ENCODE data around the gene RNFT2. TPM values are rescaled to one million over a fixed set of nuclear protein-coding genes. Genes with fewer than 3 reads are reported as not detected.

The RNFT2 gene
- total and polyA plus RNA-seq, 4 donors: 15.3 to 47.2 (median 37.7) TPM

DNA sequence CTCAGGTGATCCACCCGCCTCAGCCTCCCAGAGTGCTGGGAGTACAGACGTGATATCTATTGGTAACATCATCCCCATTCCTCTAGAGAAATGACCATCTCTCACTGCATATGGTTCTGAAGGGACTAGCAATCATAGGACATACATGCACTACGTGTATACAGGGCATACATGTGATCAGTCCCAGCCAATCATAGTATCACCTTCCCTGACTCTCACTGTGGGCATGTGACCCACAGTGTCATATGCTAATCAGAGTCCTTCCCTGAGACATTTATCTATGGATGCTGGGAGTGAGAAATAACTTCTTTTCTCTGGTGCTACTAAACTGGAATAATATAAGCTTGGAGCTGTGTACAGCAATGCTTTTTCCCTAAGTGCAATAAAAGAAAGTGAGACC is 160.6 kb downstream of the RNFT2 start:
- 33% methylated on average over 1 of the region's 3 CpGs for WGBS (ENCODE audit: insufficient coverage)
- DNase-seq (ENCODE audit: low read depth in 4 of 6, low spot score in 6 of 6): no peak
- H3K36me3 ChIP-seq (ENCODE audit: control insufficient read depth, insufficient read depth, low read length): no peaks in the 10 kb centered on the region
- H3K9me3 ChIP-seq (ENCODE audit: control insufficient read depth, insufficient read depth, low read length): no peaks in the 10 kb centered on the region
- no peaks in the 10 kb centered on the region for H3K4me1 ChIP-seq (ENCODE audit: control insufficient read depth, insufficient read depth, low read length)
- H3K4me3 ChIP-seq (ENCODE audit: low read depth, low read length): no peak overlapping the region
- no peak overlapping the region for H3K27ac ChIP-seq (ENCODE audit: low read depth, low read length)
- no peaks in the 10 kb centered on the region for H3K27me3 ChIP-seq (ENCODE audit: control insufficient read depth, insufficient read depth, low read length)

DNA sequence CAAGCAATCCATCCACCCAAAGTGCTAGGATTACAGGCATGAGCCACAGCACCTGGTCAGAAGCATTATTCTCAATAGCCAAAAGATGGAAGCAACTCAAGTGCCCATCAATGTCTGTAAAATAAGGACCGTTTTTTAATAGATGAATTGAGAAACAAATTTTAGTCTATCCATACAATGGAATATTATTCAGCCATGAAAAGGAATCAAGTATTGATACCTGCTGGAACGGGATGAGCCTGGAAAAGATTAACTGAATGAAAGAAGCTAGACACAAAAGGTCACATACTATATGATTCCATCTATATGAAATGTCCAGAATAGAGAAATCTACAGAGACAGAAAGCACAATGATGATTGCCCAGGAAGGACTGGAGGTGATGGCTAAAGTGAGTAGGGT is 163.5 kb downstream of the RNFT2 start:
- Histone ChIP-seq H3K27ac (ENCODE audit: low read depth, low read length) (no peak overlapping the region), H3K27me3 (ENCODE audit: control insufficient read depth, insufficient read depth, low read length) (no peaks in the 10 kb centered on the region)
- WGBS (ENCODE audit: insufficient coverage): no CpG with 5 or more reads among the region's 2 CpGs

More for the DNA sequence above, 163.5 kb downstream of the RNFT2 start:
- H3K4me1 ChIP-seq (ENCODE audit: control insufficient read depth, insufficient read depth, low read length): no peaks in the 10 kb centered on the region
- DNase-seq (ENCODE audit: low read depth in 4 of 6, low spot score in 6 of 6): no peak
- no peaks in the 10 kb centered on the region for H3K36me3 ChIP-seq (ENCODE audit: control insufficient read depth, insufficient read depth, low read length)
- H3K9me3 ChIP-seq (ENCODE audit: control insufficient read depth, insufficient read depth, low read length): no peaks in the 10 kb centered on the region
- H3K4me3 ChIP-seq (ENCODE audit: low read depth, low read length): no peak overlapping the region

Small RNA genes lying within 50 kb of the gene (small RNA-seq; reads per million reads assigned to genes)
- gene RNU6-558P (ENCODE audit: low replicate concordance): not detected

Other genes starting within 250 kb of the RNFT2 start
- gene MAP1LC3B2, start 178.9 kb upstream of the RNFT2 start, total RNA-seq: 1 to 10 TPM; 1.8 to 3.8 TPM
- 10 to 100 TPM; 18.2 to 18.5 TPM for gene MAP1LC3B2, start 178.9 kb upstream of the RNFT2 start, polyA plus RNA-seq (ENCODE audit: insufficient read length in 2 of 2)
- gene SPRING1, start 246 bp upstream of the RNFT2 start, total RNA-seq: 10 to 100 TPM; 24.5 to 37.6 TPM
- 10 to 100 TPM; 47.3 to 54.7 TPM for gene SPRING1, start 246 bp upstream of the RNFT2 start, polyA plus RNA-seq (ENCODE audit: insufficient read length in 2 of 2)
- 1 to 10 TPM; 2.5 to 2.8 TPM for gene HRK, start 143.1 kb downstream of the RNFT2 start, total RNA-seq
- 1 to 10 TPM; 3.0 to 4.2 TPM for gene HRK, start 143.1 kb downstream of the RNFT2 start, polyA plus RNA-seq (ENCODE audit: insufficient read length in 2 of 2)
- gene FBXW8, start 172.6 kb downstream of the RNFT2 start, total RNA-seq: 10 to 100 TPM in 1 of 2 donors, 1 to 10 TPM in 1; 9.3 to 17.0 TPM
- gene FBXW8, start 172.6 kb downstream of the RNFT2 start, polyA plus RNA-seq (ENCODE audit: insufficient read length in 2 of 2): 10 to 100 TPM; 17.6 to 18.2 TPM

Data from spinal cord (tissue), 10 donors.